GM10847 (cell line): ENCODE data around the gene PPP1R11.

Source experiments
- POLR2A ChIP-seq: IDR thresholded peaks from 2 replicates; pipeline ENCODE4 v1.6.1; 2011; ENCODE audit not compliant: insufficient read length; ENCODE audit errors: extremely low read depth

Gene PPP1R11

DNA sequence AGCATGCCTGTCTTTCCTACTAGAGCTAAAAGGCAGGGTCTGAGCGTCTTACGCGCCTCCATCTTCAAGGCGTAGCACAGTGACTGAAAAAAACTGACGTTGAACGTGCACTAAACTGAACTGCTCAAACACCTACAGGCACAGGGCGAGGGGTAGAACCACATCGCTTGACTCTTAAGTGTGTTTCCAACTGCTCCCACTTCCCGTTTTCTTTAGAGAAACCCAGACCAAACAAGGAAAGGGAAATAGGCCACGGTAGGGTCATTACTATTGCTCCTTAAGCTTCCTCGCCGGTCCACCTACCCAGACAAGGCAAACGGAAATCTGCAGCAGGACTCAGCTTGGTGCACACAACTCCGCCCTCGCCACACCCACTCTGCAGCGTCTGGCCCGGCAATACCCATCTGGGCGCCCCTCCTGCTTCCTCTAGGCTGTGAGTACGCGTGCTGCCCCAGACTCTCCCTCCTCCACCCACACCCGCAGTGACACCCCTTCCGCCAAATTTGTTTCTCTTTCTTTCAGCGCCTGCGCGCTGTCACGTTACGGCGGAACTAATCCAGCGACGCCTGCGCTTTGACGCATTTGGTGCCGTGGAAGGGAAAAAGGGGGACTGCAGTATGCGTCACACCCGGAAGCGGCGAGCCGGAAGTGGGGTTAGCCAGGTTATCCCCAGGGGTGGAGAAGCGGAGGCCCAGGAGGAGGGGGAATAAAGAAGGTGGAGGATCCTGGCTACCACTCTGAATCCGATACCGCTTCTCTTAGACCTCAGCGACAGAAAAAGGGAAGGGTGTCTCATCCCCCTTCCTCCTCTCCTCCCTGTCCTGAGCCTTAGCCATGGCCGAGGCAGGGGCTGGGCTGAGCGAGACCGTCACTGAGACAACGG, at the start of gene PPP1R11:
PPP1R11 (plus strand) TSS at position 622 of the 883 bp plus-strand sequence; CDS start at position 835, 213 bp downstream.
- TF ChIP-seq POLR2A: peak; percentile 80

GRCh38 chr6:30019819-30020218, 47.2 kb upstream of the PPP1R11 start:
- TF ChIP-seq POLR2A: no peak

GRCh38 chr6:30020626-30021025, 46.4 kb upstream of the PPP1R11 start:
- no peak for TF ChIP-seq POLR2A

DNA sequence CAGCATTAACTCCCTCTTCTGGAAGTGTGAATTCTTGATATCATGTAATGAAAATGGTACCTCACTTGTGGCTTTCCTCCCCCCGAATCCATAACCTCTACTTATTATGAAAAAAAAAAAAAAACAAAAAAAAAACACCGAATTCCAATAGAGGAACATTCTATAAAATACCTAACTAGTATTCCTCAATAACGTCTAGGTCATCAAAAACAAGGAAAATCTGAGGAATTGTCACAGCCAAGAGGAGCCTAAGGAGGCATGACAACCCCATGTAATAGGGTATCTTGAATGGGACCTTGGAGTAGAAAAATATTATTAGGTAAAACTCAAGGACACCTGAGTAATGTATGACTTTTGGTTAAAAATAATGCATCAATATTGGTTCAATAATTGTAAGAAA, 44.8 kb upstream of the PPP1R11 start:
- TF ChIP-seq POLR2A: no peak

DNA sequence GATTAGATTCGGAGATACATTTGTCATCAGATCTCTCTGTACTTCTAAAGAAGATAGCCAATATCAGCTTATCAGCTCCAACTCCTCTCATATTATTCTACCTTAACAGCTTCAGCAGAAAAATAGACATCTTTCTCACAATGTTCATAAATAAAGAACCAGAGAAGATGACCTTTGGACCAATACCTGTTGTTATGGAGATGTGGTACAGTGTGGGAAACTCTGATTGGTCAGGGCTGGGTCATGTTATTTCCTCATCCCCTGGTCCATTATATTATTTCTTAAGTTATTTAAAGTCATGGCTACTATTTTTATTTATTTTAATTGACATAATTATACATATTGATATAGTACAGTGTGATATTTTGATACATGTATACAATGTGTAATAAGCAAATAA, 41.8 kb upstream of the PPP1R11 start:
- TF ChIP-seq POLR2A: no peak

DNA sequence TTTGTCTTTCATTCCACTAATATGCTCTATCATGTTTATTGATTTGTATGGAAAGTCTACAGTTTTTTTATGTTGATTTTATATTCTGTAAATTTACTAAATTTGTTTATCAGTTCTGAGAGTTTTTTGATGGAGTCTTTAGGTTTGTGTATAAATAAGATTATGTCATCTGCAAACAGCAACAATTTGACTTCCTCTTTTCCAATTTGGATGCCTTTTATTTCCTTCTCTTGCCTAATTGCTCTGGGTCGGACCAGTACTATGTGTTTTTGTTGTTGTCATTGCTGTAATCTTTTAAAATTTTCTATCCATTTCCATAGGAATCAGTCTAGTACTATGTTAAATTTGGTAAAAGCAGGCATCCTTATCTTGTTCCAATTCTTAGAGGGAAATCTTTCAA, 37.4 kb upstream of the PPP1R11 start:
- TF ChIP-seq POLR2A: no peak

DNA sequence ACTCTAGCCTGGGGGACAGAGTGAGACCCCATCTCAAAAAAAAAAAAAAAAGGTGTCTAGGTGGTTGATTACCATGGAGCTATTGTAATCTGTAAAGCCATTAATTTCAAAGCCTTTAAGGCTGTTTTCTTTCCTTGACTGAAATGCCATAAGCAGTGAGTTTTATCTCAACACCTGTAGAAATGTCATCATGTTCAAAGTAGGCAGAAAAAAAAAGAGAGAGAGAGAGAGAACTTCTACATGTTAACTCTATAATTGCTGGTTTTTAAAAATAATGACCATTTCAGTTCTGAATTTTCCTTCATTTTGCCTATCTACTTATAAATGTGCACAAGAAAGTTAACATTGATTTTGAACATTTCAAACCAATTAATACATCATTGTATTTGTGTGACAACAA, 35.6 kb upstream of the PPP1R11 start:
- TF ChIP-seq POLR2A: no peak

DNA sequence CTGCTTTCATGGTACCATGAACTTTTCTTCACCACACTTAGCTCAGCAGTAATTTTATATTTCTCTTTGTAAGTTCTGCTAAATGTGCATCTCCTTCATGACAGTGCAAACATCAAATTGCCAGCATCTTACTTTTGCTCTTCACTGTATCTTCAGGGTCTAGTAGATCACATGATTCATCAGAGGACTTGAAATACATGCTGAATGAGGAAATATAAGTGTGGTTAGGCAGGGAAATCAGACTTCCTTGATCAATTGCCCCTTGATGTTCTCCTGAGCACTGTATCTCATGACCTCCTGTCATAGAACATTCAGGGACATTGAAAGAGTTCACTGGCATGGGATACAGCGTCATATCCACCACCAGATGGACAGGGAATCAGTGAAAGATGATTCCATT, 31.2 kb upstream of the PPP1R11 start:
- no peak for TF ChIP-seq POLR2A

DNA sequence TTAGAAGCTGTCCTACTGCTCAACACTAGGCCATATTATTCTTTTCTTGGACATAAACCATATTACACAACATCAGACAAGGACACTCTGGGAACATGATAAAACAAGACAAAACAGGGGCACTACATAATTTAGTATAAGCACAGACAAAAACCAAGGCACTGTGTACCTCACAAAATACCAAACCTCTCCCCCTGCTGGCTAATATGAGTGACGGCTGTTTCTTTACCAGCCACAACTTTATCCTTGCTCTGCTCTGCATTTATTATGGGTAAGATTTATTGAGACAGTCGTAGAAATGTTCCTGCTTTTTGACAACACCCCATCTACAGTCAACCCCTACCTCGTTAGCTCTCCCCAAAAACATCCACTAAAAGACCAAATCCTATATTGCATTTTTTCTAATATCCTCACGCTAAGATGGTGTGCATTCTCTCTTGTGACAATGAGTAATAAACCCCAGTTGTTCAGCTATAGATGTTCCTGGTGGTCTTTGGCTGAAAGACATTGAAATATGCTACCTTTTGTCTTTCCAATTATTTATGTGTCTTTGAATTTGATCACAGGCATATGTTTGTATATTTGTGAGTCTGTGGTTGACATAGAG, 29.7 kb upstream of the PPP1R11 start:
- TF ChIP-seq POLR2A: no peak

DNA sequence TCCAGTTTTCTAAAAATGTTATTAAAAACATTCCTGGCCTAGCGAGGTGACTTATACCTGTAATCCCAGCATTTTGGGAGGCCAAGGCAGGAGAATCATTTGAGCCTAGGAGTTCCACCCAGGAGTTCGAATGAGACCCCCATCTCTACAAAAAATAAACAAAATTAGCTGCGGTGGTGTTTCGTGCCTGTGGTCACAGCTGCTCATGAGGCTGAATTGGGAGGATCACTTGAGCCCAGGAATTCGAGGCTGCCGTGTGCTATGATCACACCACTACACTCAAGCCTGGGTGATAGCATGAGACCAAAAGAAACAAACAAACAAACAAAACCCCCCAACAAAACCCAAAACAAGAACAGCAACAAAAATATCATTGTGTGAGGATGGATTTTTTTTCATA, 25.8 kb upstream of the PPP1R11 start:
- no peak for TF ChIP-seq POLR2A

DNA sequence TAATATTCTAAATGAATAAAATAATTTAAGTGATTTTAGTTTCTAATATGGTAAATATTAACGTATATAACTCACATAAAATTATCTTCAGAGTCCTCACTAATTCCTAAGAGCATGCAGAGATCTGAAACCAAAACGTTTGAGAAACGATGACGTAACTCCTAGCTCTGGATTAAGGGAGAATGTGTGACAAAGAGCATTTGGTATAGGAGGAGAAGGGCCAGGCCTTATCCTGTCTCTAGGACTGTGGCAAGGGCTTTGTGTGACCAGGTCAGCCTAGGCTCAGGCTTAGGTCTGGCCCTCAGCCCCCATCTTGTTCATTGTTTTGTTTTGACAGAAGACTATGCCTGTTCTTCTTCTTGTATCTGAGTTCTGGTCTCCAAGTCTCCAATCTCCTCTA, 25.2 kb upstream of the PPP1R11 start:
- no peak for TF ChIP-seq POLR2A

GRCh38 chr6:30042476-30042875, 24.5 kb upstream of the PPP1R11 start:
- no peak for TF ChIP-seq POLR2A

- no peak for TF ChIP-seq POLR2A
Observed at GRCh38 chr6:30042914-30043313, 24.1 kb upstream of the PPP1R11 start.

DNA sequence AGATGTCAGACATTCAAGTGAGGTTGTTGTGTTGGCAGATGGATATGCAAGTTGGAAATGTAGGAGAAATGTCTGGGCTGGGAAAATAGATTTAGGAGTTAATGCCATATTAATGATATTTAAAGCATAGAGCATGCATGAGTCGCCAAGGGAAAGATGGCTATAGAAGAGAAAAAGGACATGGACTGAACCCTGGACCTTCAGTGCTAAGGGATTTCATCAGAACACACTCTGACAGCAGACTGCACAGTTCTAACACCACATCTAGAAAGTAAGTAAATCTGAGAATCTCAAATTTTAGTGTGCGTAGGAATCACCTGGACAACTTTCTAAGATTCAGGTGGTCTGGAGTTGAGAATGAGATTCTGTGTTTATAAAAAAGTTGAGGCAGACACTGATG, 23.3 kb upstream of the PPP1R11 start:
- no peak for TF ChIP-seq POLR2A

GRCh38 chr6:30044630-30045029, 22.4 kb upstream of the PPP1R11 start:
- TF ChIP-seq POLR2A: no peak

GRCh38 chr6:30047220-30047619, 19.8 kb upstream of the PPP1R11 start:
- no peak for TF ChIP-seq POLR2A
